Ovary (tissue), 9 donors: ENCODE data around the gene BCORL1. TPM values are rescaled to one million over a fixed set of nuclear protein-coding genes. Genes with fewer than 3 reads are reported as not detected.

Experiments used
- DNase-seq, 5 donors: peaks; one replicate each; pipeline ENCODE4 v3.0.0-alpha.2; 2019 to 2020
- H3K27ac ChIP-seq, 2 donors: fragments of 200-600 bp; one replicate each; pipeline versions ENCODE4 v1.5.1 to v1.8.0; 2019 to 2022
- H3K27me3 ChIP-seq: fragments of 200-600 bp; one replicate; pipeline ENCODE4 v1.8.0; 2022
- H3K36me3 ChIP-seq: fragments of 200-600 bp; sonication (generic); one replicate; pipeline ENCODE4 v1.5.1; 2019
- H3K4me1 ChIP-seq: one replicate; pipeline ENCODE4 v1.8.1; 2013; ENCODE audit warnings: mild to moderate bottlenecking, moderate library complexity; ENCODE audit not compliant: insufficient read depth
- H3K4me3 ChIP-seq: fragments of 200-600 bp; sonication (generic); one replicate; pipeline ENCODE4 v1.5.1; 2017
- H3K9me3 ChIP-seq, 2 donors: fragments of 200-600 bp in 1 of 2; sonication (generic) in 1 of 2; one replicate each; pipeline versions ENCODE4 v1.5.1 to v1.8.1; 2013 to 2019; ENCODE audit warnings: mild to moderate bottlenecking in 1 of 2, moderate library complexity in 1 of 2
- EP300 ChIP-seq: sonication (generic); formaldehyde crosslinking; IDR thresholded peaks from one replicate; pipeline ENCODE4 v1.6.1; 2017; ENCODE audit warnings: antibody characterized with exemption
- POLR2A ChIP-seq: fragments of 450-650 bp; IDR thresholded peaks from one replicate; pipeline ENCODE4 v1.6.1; 2017; ENCODE audit warnings: antibody characterized with exemption, mild to moderate bottlenecking, moderate library complexity
- WGBS, 3 donors: extraction: QIAGEN DNeasy Blood & Tissue Kit in 1 of 3; methylation state at CpG; one replicate each; pipeline versions ENCODE4 v1.1.5 to v1.1.7; 2013 to 2017; 5-methylcytosine and 5-hydroxymethylcytosine counted together
- intact Hi-C, 4 donors: fragments of 100-400 bp; cut with DNase I; formaldehyde crosslinking; loops; one replicate each; pipeline versions ENCODE4 v1.11.0 to v1.15.1; 2022 to 2023
- polyA plus RNA-seq, 2 donors: library from polyadenylated mRNA; stranded (reverse); fragments of 200-250 nt in 1 of 2; fragments of 350-450 nt in 1 of 2; fragmentation: Illumina TruSeq in 1 of 2; extraction: RNeasy Lipid Tissue Mini Kit (QIAGEN cat#74804) in 1 of 2; gene quantifications; one replicate each; pipeline ENCODE4 v1.2.3, GENCODE V29; 2013 to 2014
- total RNA-seq, 7 donors: library from RNA; depleted of rRNA in 2 of 7; stranded (reverse); fragments of >200 nt in 2 of 7; fragmentation: NEBNext Ultra II Directional in 3 of 7; extraction: Animal tissue kit (Norgen Biotek cat#: 25700) in 3 of 7; gene quantifications; one replicate each; pipeline versions ENCODE4 v1.1.0 to v1.2.4, GENCODE V29; 2016 to 2023
- TF ChIP-seq, protein P1 (sequence below), 3 donors: fragments of 450-650 bp in 2 of 3; fragments of 200-600 bp in 1 of 3; IDR thresholded peaks; one replicate each; pipeline versions ENCODE4 v1.5.1 to v1.8.0; 2016 to 2022; ENCODE audit warnings: antibody characterized with exemption in 3 of 3, mild to moderate bottlenecking in 1 of 3
- donor health status: DM: no; HTN: no; CAD: no; lungs with moderate emphysema.
- donor health status: DM: no; HTN: no; CAD: no.
- donor health status: Bipolar disorder and iron deficiency.
- donor health status: DM: yes; HTN: yes; CAD: no.
- donor health status: DM: no; HTN: no; CAD: no.
- donor health status: DM: yes; HTN: yes; CAD: no.

The BCORL1 gene
- total and polyA plus RNA-seq, 9 donors: 3.3 to 45.1 (median 19.3) TPM

DNA sequence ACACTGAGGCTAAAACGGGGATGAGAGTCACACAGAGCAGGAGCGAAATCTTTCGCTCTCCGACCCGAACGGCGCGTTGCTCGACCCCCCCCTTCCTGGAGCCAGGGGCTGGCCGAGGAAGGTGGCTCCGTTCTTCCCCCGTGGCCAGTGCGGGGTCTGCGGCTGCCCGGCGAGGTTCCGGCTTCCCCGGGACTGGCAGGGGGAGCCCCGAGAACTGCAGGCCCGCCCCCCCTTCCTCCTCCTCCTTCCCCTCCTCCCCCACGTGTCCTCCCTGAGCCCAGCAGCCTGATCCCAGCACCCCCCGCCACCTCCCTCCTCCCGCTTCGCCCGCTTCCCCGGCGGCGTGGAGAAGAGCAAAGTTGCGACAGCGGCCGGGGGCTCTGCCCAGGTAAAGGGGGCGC lies 2.4 kb upstream of the BCORL1 start:
- Histone ChIP-seq H3K4me1 (peaks cover 1% of the 10 kb centered on the region), H3K27ac (peak overlapping the region; percentile 88 to 92), H3K27me3 (no peaks in the 10 kb centered on the region), H3K36me3 (no peaks in the 10 kb centered on the region), H3K4me3 (peak overlapping the region; percentile 40), H3K9me3 (no peaks in the 10 kb centered on the region)
- WGBS, 3 donors: 34 to 41% (median 39%) methylated on average over 28 to 32 of the region's 32 CpGs
- TF ChIP-seq, protein P1, sequence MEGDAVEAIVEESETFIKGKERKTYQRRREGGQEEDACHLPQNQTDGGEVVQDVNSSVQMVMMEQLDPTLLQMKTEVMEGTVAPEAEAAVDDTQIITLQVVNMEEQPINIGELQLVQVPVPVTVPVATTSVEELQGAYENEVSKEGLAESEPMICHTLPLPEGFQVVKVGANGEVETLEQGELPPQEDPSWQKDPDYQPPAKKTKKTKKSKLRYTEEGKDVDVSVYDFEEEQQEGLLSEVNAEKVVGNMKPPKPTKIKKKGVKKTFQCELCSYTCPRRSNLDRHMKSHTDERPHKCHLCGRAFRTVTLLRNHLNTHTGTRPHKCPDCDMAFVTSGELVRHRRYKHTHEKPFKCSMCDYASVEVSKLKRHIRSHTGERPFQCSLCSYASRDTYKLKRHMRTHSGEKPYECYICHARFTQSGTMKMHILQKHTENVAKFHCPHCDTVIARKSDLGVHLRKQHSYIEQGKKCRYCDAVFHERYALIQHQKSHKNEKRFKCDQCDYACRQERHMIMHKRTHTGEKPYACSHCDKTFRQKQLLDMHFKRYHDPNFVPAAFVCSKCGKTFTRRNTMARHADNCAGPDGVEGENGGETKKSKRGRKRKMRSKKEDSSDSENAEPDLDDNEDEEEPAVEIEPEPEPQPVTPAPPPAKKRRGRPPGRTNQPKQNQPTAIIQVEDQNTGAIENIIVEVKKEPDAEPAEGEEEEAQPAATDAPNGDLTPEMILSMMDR (IDR thresholded peaks at IDR 0.05): no peak
- TF ChIP-seq EP300 (no peak), POLR2A (no peak)
- peak; percentile 58 to 69 (median 64) for DNase-seq
- intact Hi-C loops: no loop called here

DNA sequence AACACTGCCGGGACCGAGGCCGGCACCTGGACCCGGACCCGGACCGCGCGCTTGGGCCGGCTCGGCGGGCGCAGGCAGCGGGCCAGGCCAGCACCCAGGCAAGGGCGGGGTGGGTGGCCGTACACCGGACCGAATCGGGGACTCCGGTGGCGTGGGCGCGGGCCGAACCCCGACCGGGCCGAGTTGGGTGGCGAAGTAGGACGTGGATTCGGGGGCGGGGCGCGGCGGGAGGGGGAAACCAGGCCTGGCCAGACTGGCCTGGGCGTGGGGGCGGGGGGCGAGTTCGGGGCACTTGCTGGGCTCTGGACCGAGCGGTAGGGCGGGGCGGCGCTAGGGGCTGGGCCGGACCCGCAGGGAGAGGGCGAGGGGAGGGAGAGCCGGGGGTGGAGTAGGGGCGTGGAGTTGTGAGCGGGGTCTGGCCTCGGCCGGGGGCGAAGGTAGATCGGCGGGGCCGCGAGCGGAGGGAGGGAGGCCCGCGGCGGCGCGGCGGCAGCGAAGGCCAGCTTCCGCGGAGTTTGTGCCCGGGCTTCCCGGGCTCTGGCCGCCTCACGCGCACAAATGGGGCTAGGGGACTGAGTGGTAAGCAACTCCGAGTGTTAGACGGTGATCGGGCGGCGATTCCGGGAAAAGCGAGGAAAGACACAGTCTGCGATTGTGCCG lies 1.8 kb upstream of the BCORL1 start:
- no peaks in the 10 kb centered on the region for H3K9me3 ChIP-seq
- H3K27me3 ChIP-seq: no peaks in the 10 kb centered on the region
- H3K36me3 ChIP-seq: no peaks in the 10 kb centered on the region
- H3K27ac ChIP-seq: peak overlapping the region; percentile 88 to 92
- H3K4me1 ChIP-seq: peaks cover 1% of the 10 kb centered on the region
- DNase-seq: peak; percentile 68 to 78 (median 74)
- TF ChIP-seq EP300: no peak
- peak; percentile 36 for TF ChIP-seq POLR2A
- TF ChIP-seq, protein P1 (IDR thresholded peaks at IDR 0.05): no peak
- intact Hi-C loops: no loop called here
- H3K4me3 ChIP-seq: peak overlapping the region; percentile 40
- WGBS, 3 donors: 34 to 59% (median 43%) methylated on average over 78 to 79 of the region's 79 CpGs

DNA sequence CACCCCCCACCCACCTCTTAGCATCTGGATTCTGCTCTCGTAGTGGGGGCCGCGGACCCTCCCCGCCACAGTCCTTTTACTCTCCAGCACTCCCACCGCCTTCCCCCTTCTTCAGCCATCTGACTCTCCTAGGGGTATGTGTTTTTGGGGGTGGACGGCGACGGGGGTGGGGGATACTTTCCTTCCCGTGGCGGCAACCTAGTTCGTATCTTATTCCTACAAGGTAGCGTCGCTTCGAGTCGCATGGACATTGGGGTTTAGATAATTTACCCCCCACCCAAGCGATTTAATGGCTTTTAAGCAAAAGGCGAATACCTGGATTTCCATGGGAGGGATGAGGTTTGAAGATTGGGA lies 1.3 kb upstream of the BCORL1 start:
- Histone ChIP-seq H3K27ac (peak overlapping the region; percentile 88 to 92), H3K36me3 (no peaks in the 10 kb centered on the region), H3K4me3 (peak overlapping the region; percentile 40), H3K27me3 (no peaks in the 10 kb centered on the region), H3K9me3 (no peaks in the 10 kb centered on the region), H3K4me1 (peaks cover 1% of the 10 kb centered on the region)
- intact Hi-C loops: no loop called here
- 34 to 48% (median 48%) methylated on average over 17 of the region's 17 CpGs for WGBS, 3 donors
- TF ChIP-seq, protein P1 (IDR thresholded peaks at IDR 0.05): no peak
- TF ChIP-seq POLR2A: no peak
- no peak for TF ChIP-seq EP300
- no peak for DNase-seq

DNA sequence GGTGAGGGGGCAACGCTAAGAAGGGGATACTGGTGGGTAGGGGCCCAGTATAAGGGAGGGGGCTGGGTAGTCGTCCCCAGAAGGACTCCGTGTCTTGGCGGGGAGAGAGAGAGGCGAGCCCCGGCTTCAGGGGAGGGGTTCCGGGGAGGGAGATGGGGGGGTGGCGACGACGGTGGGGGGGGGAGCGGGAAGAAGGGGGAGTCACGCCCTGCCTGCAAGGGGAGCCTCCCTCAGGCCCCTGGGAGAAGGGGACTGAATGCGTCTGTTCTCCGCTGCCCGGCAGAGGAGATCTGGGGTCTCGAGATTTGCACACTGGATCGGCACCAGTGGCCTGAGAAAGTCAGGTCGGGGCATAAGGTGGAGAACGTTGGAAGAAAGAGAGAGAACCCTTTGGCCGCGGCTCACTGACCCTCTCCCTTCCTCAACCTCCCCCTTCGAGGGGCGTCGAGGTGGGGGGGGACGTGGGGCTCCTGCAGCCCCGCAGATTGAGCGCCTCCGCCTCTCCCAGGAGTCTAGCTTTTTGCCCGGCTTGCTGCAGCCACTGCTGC lies 609 bp upstream of the BCORL1 start:
- intact Hi-C loops: no loop called here
- H3K27ac ChIP-seq: peak overlapping the region in 1 of 2 donors; percentile 88
- WGBS, 3 donors: 35 to 41% (median 36%) methylated on average over 28 to 29 of the region's 29 CpGs
- DNase-seq: peak in 1 of 5 donors; percentile 38
- H3K36me3 ChIP-seq: no peaks in the 10 kb centered on the region
- peak overlapping the region; percentile 40 for H3K4me3 ChIP-seq
- peaks cover 1% of the 10 kb centered on the region for H3K4me1 ChIP-seq
- no peaks in the 10 kb centered on the region for H3K27me3 ChIP-seq
- TF ChIP-seq, protein P1 (IDR thresholded peaks at IDR 0.05): no peak
- TF ChIP-seq EP300: no peak
- no peak for TF ChIP-seq POLR2A
- no peaks in the 10 kb centered on the region for H3K9me3 ChIP-seq
